Hypothalamus (tissue), 51 donors: ENCODE measurements around the gene AFG3L2.

Source experiments
- DNase-seq, 51 donors: peaks; one replicate each; lab custom pipeline; 2025; lab: John Stamatoyannopoulos, UW

The AFG3L2 gene

GRCh38 chr18:12283256-12283655 is 93.8 kb downstream of the AFG3L2 start:
- no peak for DNase-seq

DNA sequence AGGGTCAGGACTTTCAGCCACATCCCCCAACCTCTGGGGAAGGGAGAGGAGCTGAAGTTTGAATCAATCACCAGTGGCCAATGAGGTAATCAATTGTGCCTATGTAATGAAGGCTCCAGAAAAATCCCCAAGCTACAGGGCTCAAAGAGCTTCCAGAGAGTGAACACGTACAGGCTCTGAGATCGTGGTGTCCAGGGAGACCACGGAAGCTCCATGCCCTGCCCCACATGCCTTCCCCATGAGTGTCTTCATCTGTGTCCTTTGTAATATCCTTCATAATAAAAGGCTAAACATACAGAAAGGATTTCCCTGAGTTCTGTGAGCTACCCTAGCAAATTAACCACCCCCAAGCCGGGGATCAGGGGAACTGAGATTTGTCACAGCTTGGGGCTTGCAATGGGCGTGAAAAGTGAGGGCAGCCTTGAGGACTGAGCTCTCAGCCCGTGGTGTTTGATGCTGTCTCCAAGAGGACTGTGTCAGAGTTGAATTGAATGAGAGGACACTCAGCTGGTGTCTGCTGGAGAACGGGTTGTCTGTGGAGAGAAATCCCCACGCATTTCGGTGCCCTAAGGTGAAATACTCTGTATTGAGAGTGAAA is 94.5 kb downstream of the AFG3L2 start:
- no peak for DNase-seq

DNA sequence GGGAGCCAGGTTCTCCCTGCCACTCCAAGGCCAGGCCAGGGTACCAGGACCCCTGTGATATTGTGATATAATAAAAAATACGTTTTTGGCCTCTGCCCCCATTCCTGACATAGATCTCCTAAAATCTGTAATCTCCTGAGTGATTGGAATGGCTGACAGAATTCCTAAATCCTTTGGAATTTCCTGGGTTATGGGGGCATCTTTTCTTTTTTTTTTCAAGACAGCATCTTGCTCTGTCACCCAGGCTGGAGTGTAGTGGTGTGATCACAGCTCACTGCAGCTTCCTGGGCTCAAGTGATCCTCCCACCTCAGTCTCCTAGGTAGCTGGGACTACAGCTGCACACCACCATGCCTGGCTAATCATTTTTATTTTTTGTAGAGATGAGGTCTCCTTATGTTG is 95.2 kb downstream of the AFG3L2 start:
- no peak for DNase-seq

- DNase-seq = no peak
Observed at GRCh38 chr18:12279781-12280531, 97.1 kb downstream of the AFG3L2 start.
